Amygdala (tissue), 56 donors: Measurements from ENCODE around the gene USB1.

Experiments
- DNase-seq, 56 donors: peaks; one replicate each; lab custom pipeline; 2025; lab: John Stamatoyannopoulos, UW

The USB1 gene

GRCh38 chr16:58030136-58030840 is 29.1 kb downstream of the USB1 start:
- DNase-seq: no peak

GRCh38 chr16:58031016-58031800 is 30.0 kb downstream of the USB1 start:
- DNase-seq: no peak

GRCh38 chr16:58032710-58033293 is 31.6 kb downstream of the USB1 start:
- peak in 44 of 56 donors; percentile 10 to 78 (median 47) for DNase-seq

- no peak for DNase-seq
Observed at GRCh38 chr16:58034128-58034685, 33.0 kb downstream of the USB1 start.

- DNase-seq: no peak
Observed at GRCh38 chr16:58034774-58035173, 33.6 kb downstream of the USB1 start.

- DNase-seq: peak in 1 of 56 donors; percentile 17
Observed at GRCh38 chr16:58035356-58036170, 34.4 kb downstream of the USB1 start.

GRCh38 chr16:58036943-58037342 is 35.7 kb downstream of the USB1 start:
- DNase-seq: no peak

GRCh38 chr16:58037365-58038057 is 36.3 kb downstream of the USB1 start:
- no peak for DNase-seq

GRCh38 chr16:58038219-58038641 is 37.0 kb downstream of the USB1 start:
- DNase-seq: no peak

GRCh38 chr16:58039829-58040495 is 38.8 kb downstream of the USB1 start:
- DNase-seq: no peak

GRCh38 chr16:58040496-58040846 is 39.3 kb downstream of the USB1 start:
- no peak for DNase-seq

GRCh38 chr16:58040945-58041627 is 39.9 kb downstream of the USB1 start:
- DNase-seq: no peak

GRCh38 chr16:58041628-58041955 is 40.4 kb downstream of the USB1 start:
- DNase-seq: no peak

- DNase-seq: no peak
Observed at GRCh38 chr16:58042001-58042885, 41.0 kb downstream of the USB1 start.

GRCh38 chr16:58042886-58043515 is 41.8 kb downstream of the USB1 start:
- no peak for DNase-seq

- DNase-seq: no peak
Observed at GRCh38 chr16:58043571-58044155, 42.5 kb downstream of the USB1 start.
